Measurements from ENCODE around the gene SOCS1. TPM values are rescaled to one million over a fixed set of nuclear protein-coding genes. Genes with fewer than 3 reads are reported as not detected.

Gene SOCS1
- polyA plus RNA-seq, 1 of the 3 experiments (the other 2 are of a cell fraction), result 8.6 TPM

- TF ChIP-seq PBX3 (IDR thresholded peaks at IDR 0.05) (no peak), GATA2 (CRISPR knock-in tag; IDR thresholded peaks at IDR 0.05) (no peak), IRF3 (IDR thresholded peaks at IDR 0.05; ENCODE audit: low read depth, low read length) (no peak), YY1 (IDR thresholded peaks at IDR 0.05; ENCODE audit: low read depth) (no peak)
Measured at GRCh38 chr16:11249233-11250061, 6.6 kb downstream of the SOCS1 start (continued).

- Histone ChIP-seq H2AFZ (ENCODE audit: low read depth) (no peak overlapping the region), H3K9ac (no peak overlapping the region), H3K9me2 (no peaks in the 10 kb centered on the region), H3K9me3 (no peaks in the 10 kb centered on the region), H3K79me2 (ENCODE audit: insufficient read depth) (0 out of 2 replicates have a peak, but pooled peaks cover under 1% of the 10 kb centered on the region), H3K36me3 (replicated peaks in 1 of 2; ENCODE audit: control insufficient read depth in 1 of 2, insufficient read depth in 2 of 2, low read length in 1 of 2) (peaks cover 3 to 4% of the 10 kb centered on the region in 2 experiments), H3K27ac (ENCODE audit: low read depth in 2 of 2, low read length in 1 of 2) (no peak overlapping the region), H3K4me3 (ENCODE audit: low read depth in 2 of 2, low read length in 1 of 2) (no peak overlapping the region), H3K4me2 (no peak overlapping the region), H4K20me1 (ENCODE audit: insufficient read depth) (peaks cover 8% of the 10 kb centered on the region), H3F3A (replicated peaks; ENCODE audit: insufficient read depth) (peaks cover 13% of the 10 kb centered on the region), H3K27me3 (ENCODE audit: insufficient read depth) (no peaks in the 10 kb centered on the region), H3K4me1 (ENCODE audit: control insufficient read depth in 1 of 2, insufficient read depth in 2 of 2, low read depth in 1 of 2, low read length in 1 of 2) (no peaks in the 10 kb centered on the region)
- no peak for DNase-seq
- ChIA-PET POLR2A (no interaction called here), CTCF (interaction anchor here (0.7 to 1.2 kb wide), 4 partner anchors 30 to 277 kb away, joined by 3 to 4 read pairs (median 3); no protein-coding TSS in a partner anchor)
- 94% methylated on average over 8 of the region's 8 CpGs for WGBS (ENCODE audit: low lambda C conversion rate)
- no peak for TF ChIP-seq SIN3A (IDR thresholded peaks at IDR 0.05; ENCODE audit: borderline replicate concordance, low read depth, low read length)
- TF ChIP-seq NFIC (IDR thresholded peaks at IDR 0.05; ENCODE audit: borderline replicate concordance), result no peak
- no peak for TF ChIP-seq USF1 (IDR thresholded peaks at IDR 0.05; ENCODE audit: borderline replicate concordance, low read depth)
- TF ChIP-seq RCOR1 (IDR thresholded peaks at IDR 0.05; ENCODE audit: low read length), result no peak
- TF ChIP-seq RFX5 (IDR thresholded peaks at IDR 0.05; ENCODE audit: low read length), result no peak
- TF ChIP-seq FOSL2 (IDR thresholded peaks at IDR 0.05; ENCODE audit: borderline replicate concordance, low read depth), result no peak
- TF ChIP-seq ZBTB33 (IDR thresholded peaks at IDR 0.05; ENCODE audit: borderline replicate concordance, low read depth), result no peak
- TF ChIP-seq IRF3 (IDR thresholded peaks at IDR 0.05; ENCODE audit: low read depth, low read length), result no peak
- no peak for TF ChIP-seq EP300 (IDR thresholded peaks at IDR 0.05; ENCODE audit: borderline replicate concordance in 1 of 2, low read depth in 1 of 2, low read length in 1 of 2)
- no peak for TF ChIP-seq TAF1 (IDR thresholded peaks at IDR 0.05; ENCODE audit: borderline replicate concordance, low read depth, low read length)
- TF ChIP-seq YY1 (IDR thresholded peaks at IDR 0.05; ENCODE audit: low read depth), result no peak
- TF ChIP-seq FOXM1 (IDR thresholded peaks at IDR 0.05; ENCODE audit: low read depth), result no peak
- TF ChIP-seq RXRA (IDR thresholded peaks at IDR 0.05; ENCODE audit: borderline replicate concordance, low read depth), result no peak
- no peak for TF ChIP-seq MEF2A (IDR thresholded peaks at IDR 0.05; ENCODE audit: borderline replicate concordance, low read depth)
- TF ChIP-seq GABPA (IDR thresholded peaks at IDR 0.05; ENCODE audit: low read depth), result no peak
- TF ChIP-seq MAX (IDR thresholded peaks at IDR 0.05; ENCODE audit: low read depth), result no peak
- TF ChIP-seq TCF12 (IDR thresholded peaks at IDR 0.05), result no peak
- no peak for TF ChIP-seq ELF1 (IDR thresholded peaks at IDR 0.05)
Measured at GRCh38 chr16:11248133-11248532, 7.9 kb downstream of the SOCS1 start.
